ENCODE results near the gene NAT8.
"Not testable (repeated sequence)": the region's sequence is repeated elsewhere in the genome, so short reads cannot be mapped to it uniquely, and the experiment has no call there.

The NAT8 gene, protein sequence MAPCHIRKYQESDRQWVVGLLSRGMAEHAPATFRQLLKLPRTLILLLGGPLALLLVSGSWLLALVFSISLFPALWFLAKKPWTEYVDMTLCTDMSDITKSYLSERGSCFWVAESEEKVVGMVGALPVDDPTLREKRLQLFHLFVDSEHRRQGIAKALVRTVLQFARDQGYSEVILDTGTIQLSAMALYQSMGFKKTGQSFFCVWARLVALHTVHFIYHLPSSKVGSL

DNA sequence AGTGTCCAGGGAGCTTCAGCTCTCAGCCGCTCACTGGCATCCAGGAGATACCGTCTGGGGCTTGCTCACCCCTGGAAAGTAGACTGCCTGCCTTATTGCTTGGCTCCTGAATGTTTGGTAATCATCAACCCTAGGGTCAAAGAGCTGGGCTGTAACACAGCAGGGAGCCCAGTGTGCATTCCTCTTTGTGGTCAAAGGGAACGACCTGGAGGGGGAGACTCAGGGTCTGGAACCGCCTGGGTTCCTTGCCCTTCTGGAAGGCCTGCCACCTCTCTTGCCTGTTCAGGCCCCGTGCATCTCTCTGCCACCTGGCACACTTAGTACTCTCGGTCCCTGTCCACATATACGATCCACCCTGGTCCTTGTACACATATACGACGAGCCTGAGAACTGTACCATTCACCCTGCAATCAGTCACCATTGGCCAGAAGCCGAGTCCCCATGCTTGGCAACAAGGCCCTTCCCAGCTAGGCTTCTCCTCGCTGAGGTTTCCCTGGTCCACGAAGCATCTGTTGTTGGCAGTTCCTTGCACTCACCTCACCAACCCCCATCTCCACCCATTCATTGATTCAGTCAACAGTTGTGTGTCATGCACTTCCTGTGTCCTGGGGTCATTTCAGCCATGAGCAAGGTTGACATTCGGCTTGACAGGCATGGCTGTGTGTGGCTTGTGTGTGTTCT lies at the start of gene NAT8:
Gene NAT8, minus strand, starts transcription at position 85 of the 681 bp plus-strand sequence. CDS start 794 bp downstream, outside the sequence.
- Histone ChIP-seq H4K20me1 (ENCODE audit: insufficient read depth) (no peaks in the 10 kb centered on the region), H3K4me2 (no peak within 1 kb of the TSS), H3K27ac (no peak within 1 kb of the TSS), H3K4me3 (IDR thresholded peaks at IDR 0.05; ENCODE audit: insufficient read depth, low read depth, low read length) (no peak within 1 kb of the TSS), H2AFZ (ENCODE audit: low read depth) (no peak within 1 kb of the TSS), H3K4me1 (ENCODE audit: low read depth, poor library complexity, severe bottlenecking) (no peaks in the 10 kb centered on the region), H3K9ac (no peak within 1 kb of the TSS), H3K36me3 (ENCODE audit: insufficient read depth) (no peaks in the 10 kb centered on the region), H3K79me2 (ENCODE audit: insufficient read depth, low read depth) (no peaks in the 10 kb centered on the region), H3K27me3 (ENCODE audit: insufficient read depth, low read depth) (no peaks in the 10 kb centered on the region)
- TF ChIP-seq, protein P1, sequence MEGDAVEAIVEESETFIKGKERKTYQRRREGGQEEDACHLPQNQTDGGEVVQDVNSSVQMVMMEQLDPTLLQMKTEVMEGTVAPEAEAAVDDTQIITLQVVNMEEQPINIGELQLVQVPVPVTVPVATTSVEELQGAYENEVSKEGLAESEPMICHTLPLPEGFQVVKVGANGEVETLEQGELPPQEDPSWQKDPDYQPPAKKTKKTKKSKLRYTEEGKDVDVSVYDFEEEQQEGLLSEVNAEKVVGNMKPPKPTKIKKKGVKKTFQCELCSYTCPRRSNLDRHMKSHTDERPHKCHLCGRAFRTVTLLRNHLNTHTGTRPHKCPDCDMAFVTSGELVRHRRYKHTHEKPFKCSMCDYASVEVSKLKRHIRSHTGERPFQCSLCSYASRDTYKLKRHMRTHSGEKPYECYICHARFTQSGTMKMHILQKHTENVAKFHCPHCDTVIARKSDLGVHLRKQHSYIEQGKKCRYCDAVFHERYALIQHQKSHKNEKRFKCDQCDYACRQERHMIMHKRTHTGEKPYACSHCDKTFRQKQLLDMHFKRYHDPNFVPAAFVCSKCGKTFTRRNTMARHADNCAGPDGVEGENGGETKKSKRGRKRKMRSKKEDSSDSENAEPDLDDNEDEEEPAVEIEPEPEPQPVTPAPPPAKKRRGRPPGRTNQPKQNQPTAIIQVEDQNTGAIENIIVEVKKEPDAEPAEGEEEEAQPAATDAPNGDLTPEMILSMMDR (conservative IDR thresholded peaks at IDR 0.05; ENCODE audit: low read depth, low read length) = no peak

DNA sequence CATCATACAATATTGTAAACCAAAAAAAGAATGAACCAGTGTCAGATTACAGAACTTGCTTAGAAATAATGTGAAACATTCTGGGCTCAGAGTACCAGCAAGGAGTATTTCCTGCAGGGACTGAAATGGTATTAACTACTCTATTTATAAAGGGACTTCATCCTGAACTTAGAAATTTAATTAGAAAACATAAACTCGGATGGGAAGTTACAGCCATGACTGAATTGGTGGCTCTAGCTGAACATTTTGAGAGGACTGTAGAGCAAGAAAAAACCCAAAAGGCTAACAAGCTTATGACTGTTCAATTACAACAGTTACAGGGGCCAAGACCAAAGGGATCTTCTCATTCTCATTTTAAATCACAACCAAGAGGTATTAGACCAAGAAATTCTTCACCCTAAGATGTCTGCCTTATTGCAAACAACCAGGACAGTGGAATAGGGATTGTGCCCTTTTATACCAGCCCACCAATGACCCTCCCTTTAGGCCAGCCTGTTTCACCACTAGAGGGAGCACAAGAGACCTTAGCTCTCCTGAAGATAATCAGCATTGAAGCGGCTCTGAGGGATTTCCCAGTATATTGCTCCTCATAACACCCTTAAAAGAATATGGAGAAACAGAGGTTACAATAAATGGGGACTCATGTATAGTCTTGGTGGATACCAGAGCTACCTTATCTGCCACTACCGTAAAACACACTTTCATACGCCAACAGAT lies 48.3 kb upstream of the NAT8 start:
- TF ChIP-seq, protein P1 (conservative IDR thresholded peaks at IDR 0.05; ENCODE audit: low read depth, low read length) = peak; percentile 82
- H3K4me3 ChIP-seq (IDR thresholded peaks at IDR 0.05; ENCODE audit: insufficient read depth, low read depth, low read length); H3K27ac ChIP-seq: not testable (repeated sequence)

DNA sequence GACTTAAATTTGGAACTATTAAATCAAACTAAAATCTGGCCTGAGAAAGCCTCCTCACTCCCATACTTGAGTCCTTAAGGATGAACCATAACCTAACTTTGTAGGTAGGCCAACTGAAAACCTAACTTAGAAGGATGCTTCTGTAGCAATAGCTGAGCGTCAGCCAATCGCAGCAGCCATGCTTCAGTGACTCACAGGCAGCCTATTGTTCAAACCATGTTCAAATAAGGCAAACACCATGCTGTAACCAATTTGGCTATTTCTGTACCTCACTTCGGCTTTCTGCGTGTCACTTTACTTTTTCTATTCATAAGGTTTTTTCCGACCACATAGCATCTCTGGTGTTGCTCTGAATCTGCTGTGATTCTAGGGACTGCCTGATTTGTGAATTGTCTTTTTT lies 46.3 kb upstream of the NAT8 start:
- H3K36me3 ChIP-seq (ENCODE audit: insufficient read depth) = not testable (repeated sequence)

More for the DNA sequence above, 48.3 kb upstream of the NAT8 start:
- H4K20me1 ChIP-seq (ENCODE audit: insufficient read depth); H2AFZ ChIP-seq (ENCODE audit: low read depth); H3K4me1 ChIP-seq (ENCODE audit: low read depth, poor library complexity, severe bottlenecking); H3K27me3 ChIP-seq (ENCODE audit: insufficient read depth, low read depth); H3K4me2 ChIP-seq; H3K36me3 ChIP-seq (ENCODE audit: insufficient read depth); H3K9ac ChIP-seq; H3K79me2 ChIP-seq (ENCODE audit: insufficient read depth, low read depth): not testable (repeated sequence)

DNA sequence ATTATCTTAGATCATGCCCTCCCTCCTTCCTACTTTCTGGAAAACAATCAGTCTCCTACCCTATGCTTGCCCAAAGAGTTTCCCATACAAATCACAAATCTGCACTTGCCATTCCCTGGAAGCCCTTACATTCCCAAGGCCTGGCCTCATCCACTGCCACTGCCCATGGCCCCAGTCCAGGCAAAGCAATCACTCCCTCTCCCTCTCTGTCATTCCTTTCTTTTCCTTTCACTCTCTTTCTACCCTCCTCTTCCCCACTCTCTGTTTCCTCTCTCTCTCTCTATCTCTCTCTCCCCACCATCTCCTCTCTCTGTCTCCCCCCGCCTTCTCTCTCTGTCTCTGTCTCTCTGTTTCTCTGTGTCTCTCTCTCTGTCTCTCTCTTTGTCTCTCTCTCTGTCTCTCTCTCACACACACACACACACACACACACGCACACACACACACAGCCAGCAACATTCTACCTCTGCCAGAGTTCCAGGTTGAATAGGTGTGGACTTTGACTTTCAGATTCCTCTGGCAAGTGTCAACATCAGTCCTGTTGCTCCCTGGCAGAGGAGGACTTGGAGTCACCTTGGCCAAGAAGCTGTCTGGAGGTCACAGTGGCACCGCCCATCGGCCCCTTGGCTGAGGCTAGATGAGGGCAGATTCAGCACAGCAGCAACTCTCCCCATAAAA lies 43.7 kb upstream of the NAT8 start:
- Histone ChIP-seq H3K36me3 (ENCODE audit: insufficient read depth) (no peaks in the 10 kb centered on the region), H3K9ac (no peak overlapping the region), H3K27me3 (ENCODE audit: insufficient read depth, low read depth) (no peaks in the 10 kb centered on the region), H3K4me3 (IDR thresholded peaks at IDR 0.05; ENCODE audit: insufficient read depth, low read depth, low read length) (no peak overlapping the region), H3K4me2 (no peak overlapping the region), H3K27ac (no peak overlapping the region), H3K79me2 (ENCODE audit: insufficient read depth, low read depth) (no peaks in the 10 kb centered on the region), H4K20me1 (ENCODE audit: insufficient read depth) (no peaks in the 10 kb centered on the region), H3K4me1 (ENCODE audit: low read depth, poor library complexity, severe bottlenecking) (no peaks in the 10 kb centered on the region), H2AFZ (ENCODE audit: low read depth) (no peak overlapping the region)
- TF ChIP-seq, protein P1 (conservative IDR thresholded peaks at IDR 0.05; ENCODE audit: low read depth, low read length) = no peak

More for the DNA sequence above, 46.3 kb upstream of the NAT8 start:
- not testable (repeated sequence) for H3K4me2 ChIP-seq; H3K79me2 ChIP-seq (ENCODE audit: insufficient read depth, low read depth); H3K4me1 ChIP-seq (ENCODE audit: low read depth, poor library complexity, severe bottlenecking); H3K4me3 ChIP-seq (IDR thresholded peaks at IDR 0.05; ENCODE audit: insufficient read depth, low read depth, low read length); H3K9ac ChIP-seq; H2AFZ ChIP-seq (ENCODE audit: low read depth); H3K27me3 ChIP-seq (ENCODE audit: insufficient read depth, low read depth); H3K27ac ChIP-seq; H4K20me1 ChIP-seq (ENCODE audit: insufficient read depth)

DNA sequence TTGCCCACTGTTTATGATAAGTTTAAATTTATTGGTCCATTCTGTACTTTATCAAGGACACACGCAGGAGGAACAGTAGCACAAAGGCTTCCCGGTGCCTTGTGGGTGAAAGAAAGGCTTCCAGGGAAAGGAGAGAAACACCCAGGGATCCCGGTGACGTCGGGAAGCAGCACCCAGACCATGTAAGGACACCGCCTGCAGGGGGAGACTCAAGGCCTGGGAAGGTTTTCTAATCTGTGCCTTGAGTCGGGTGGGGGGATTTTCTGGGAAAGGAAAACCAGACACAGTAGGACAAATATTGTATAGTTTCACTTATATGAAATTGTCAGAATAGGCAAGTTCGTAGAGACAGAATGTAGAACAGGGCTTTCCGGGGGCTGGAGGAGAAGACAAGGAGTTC lies 42.7 kb upstream of the NAT8 start:
- not testable (repeated sequence) for H3K27ac ChIP-seq; H3K4me1 ChIP-seq (ENCODE audit: low read depth, poor library complexity, severe bottlenecking); H3K4me3 ChIP-seq (IDR thresholded peaks at IDR 0.05; ENCODE audit: insufficient read depth, low read depth, low read length); H3K27me3 ChIP-seq (ENCODE audit: insufficient read depth, low read depth); H4K20me1 ChIP-seq (ENCODE audit: insufficient read depth); H3K36me3 ChIP-seq (ENCODE audit: insufficient read depth); H2AFZ ChIP-seq (ENCODE audit: low read depth); H3K79me2 ChIP-seq (ENCODE audit: insufficient read depth, low read depth); H3K4me2 ChIP-seq; H3K9ac ChIP-seq

DNA sequence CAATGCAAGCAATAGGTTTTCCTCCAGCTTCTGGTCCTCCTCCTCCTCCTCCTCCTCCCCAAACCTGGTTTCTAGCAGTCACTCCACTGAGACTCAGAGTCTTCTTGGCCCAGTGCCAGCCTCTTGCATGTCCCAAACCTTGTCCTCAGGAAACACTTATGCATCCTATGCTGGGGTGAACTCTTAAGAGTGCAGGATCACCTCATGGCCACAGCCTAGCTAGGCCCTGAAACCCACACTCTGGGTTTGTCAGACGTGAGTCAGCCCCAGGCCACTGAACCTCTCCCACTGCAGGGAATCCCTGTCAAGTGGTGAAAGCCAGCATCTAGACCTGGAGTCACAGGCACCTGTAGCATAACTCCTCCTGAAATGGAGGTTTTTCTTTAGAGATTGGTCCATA lies 42.1 kb upstream of the NAT8 start:
- H3K4me2 ChIP-seq; H3K27ac ChIP-seq; H3K36me3 ChIP-seq (ENCODE audit: insufficient read depth); H4K20me1 ChIP-seq (ENCODE audit: insufficient read depth); H3K4me1 ChIP-seq (ENCODE audit: low read depth, poor library complexity, severe bottlenecking); H3K9ac ChIP-seq; H3K4me3 ChIP-seq (IDR thresholded peaks at IDR 0.05; ENCODE audit: insufficient read depth, low read depth, low read length); H2AFZ ChIP-seq (ENCODE audit: low read depth); H3K79me2 ChIP-seq (ENCODE audit: insufficient read depth, low read depth); H3K27me3 ChIP-seq (ENCODE audit: insufficient read depth, low read depth): not testable (repeated sequence)
